H9 (cell line): ENCODE measurements around the gene TMEM30B. TPM values are rescaled to one million over a fixed set of nuclear protein-coding genes. Genes with fewer than 3 reads are reported as not detected.

Experiments
- DNase-seq: peaks from one replicate; pipeline ENCODE4 v3.0.0-alpha.2; 2017
- H2AFZ ChIP-seq: one replicate; pipeline ENCODE4 v1.6.1; 2013; ENCODE audit warnings: mild to moderate bottlenecking, low read length, control low read depth, moderate library complexity
- H2AK5ac ChIP-seq: 2 replicates; pipeline ENCODE4 v1.6.1; 2013; ENCODE audit warnings: low read length, control low read depth, mixed read lengths; ENCODE audit not compliant: insufficient read length
- H2BK120ac ChIP-seq: one replicate; pipeline ENCODE4 v1.6.1; 2013; ENCODE audit warnings: low read depth, mild to moderate bottlenecking, low read length, control low read depth, inconsistent platforms; ENCODE audit not compliant: poor library complexity, severe bottlenecking
- H2BK12ac ChIP-seq: 2 replicates; pipeline ENCODE4 v1.6.1; 2013; ENCODE audit warnings: low read length, control low read depth, mixed read lengths, low read depth; ENCODE audit not compliant: insufficient read length
- H2BK15ac ChIP-seq: 2 replicates; pipeline ENCODE4 v1.6.1; 2013; ENCODE audit warnings: low read depth, low read length, control low read depth
- H2BK20ac ChIP-seq: one replicate; pipeline ENCODE4 v1.6.1; 2013; ENCODE audit warnings: low read depth, mild to moderate bottlenecking, low read length, control low read depth, inconsistent platforms; ENCODE audit not compliant: poor library complexity, severe bottlenecking
- H2BK5ac ChIP-seq: 2 replicates; pipeline ENCODE4 v1.6.1; 2013; ENCODE audit warnings: low read length, control low read depth, mixed read lengths; ENCODE audit not compliant: insufficient read length
- H3K14ac ChIP-seq: 2 replicates; pipeline ENCODE4 v1.6.1; 2013; ENCODE audit warnings: low read length, control low read depth; ENCODE audit not compliant: insufficient read depth
- H3K18ac ChIP-seq: 2 replicates; pipeline ENCODE4 v1.6.1; 2013; ENCODE audit warnings: low read depth, mild to moderate bottlenecking, mixed read lengths, low read length, control low read depth; ENCODE audit not compliant: insufficient read length
- H3K23ac ChIP-seq: 2 replicates; pipeline ENCODE4 v1.6.1; 2013; ENCODE audit warnings: low read length, control low read depth, mixed read lengths, low read depth; ENCODE audit not compliant: insufficient read length
- H3K23me2 ChIP-seq: 2 replicates; pipeline ENCODE4 v1.6.1; 2013; ENCODE audit warnings: low read depth, mild to moderate bottlenecking, mixed read lengths, low read length, control low read depth; ENCODE audit not compliant: insufficient read length, poor library complexity, severe bottlenecking
- H3K27ac ChIP-seq: 2 replicates; pipeline ENCODE4 v1.5.1; 2013; ENCODE audit warnings: low read length, control low read depth, mixed read lengths, low read depth; ENCODE audit not compliant: insufficient read length
- H3K27me3 ChIP-seq: 2 replicates; pipeline ENCODE4 v1.6.1; 2013; ENCODE audit warnings: low read length, control low read depth, inconsistent platforms; ENCODE audit not compliant: insufficient read depth
- H3K4ac ChIP-seq: 2 replicates; pipeline ENCODE4 v1.6.1; 2013; ENCODE audit warnings: low read depth, mild to moderate bottlenecking, control low read depth, inconsistent platforms, low read length, moderate library complexity
- H3K4me1 ChIP-seq: 2 replicates; pipeline ENCODE4 v1.6.1; 2013; ENCODE audit warnings: low read length, control low read depth, inconsistent platforms; ENCODE audit not compliant: insufficient read depth
- H3K4me2 ChIP-seq: 2 replicates; pipeline ENCODE4 v1.6.1; 2013; ENCODE audit warnings: low read length, control low read depth, mixed read lengths; ENCODE audit not compliant: insufficient read length, insufficient read depth
- H3K56ac ChIP-seq: 2 replicates; pipeline ENCODE4 v1.6.1; 2013; ENCODE audit warnings: low read depth, mild to moderate bottlenecking, mixed read lengths, low read length, control low read depth; ENCODE audit not compliant: insufficient read length
- H3K79me1 ChIP-seq: 2 replicates; pipeline ENCODE4 v1.6.1; 2013; ENCODE audit warnings: low read depth, mild to moderate bottlenecking, moderate library complexity, low read length, control low read depth, inconsistent platforms; ENCODE audit not compliant: insufficient read depth, poor library complexity, severe bottlenecking
- H3K79me2 ChIP-seq: 2 replicates; pipeline ENCODE4 v1.6.1; 2013; ENCODE audit warnings: low read length, control low read depth, inconsistent platforms; ENCODE audit not compliant: insufficient read depth
- H3K9ac ChIP-seq: 2 replicates; pipeline ENCODE4 v1.6.1; 2013; ENCODE audit warnings: low read length, control low read depth, mixed read lengths; ENCODE audit not compliant: insufficient read length; ENCODE audit errors: extremely low read depth
- H3K9me3 ChIP-seq: one replicate; pipeline ENCODE4 v1.6.1; 2013; ENCODE audit warnings: low read depth, low read length, inconsistent platforms; ENCODE audit not compliant: control insufficient read depth
- H3T11ph ChIP-seq: one replicate; pipeline ENCODE4 v1.6.1; 2013; ENCODE audit warnings: mild to moderate bottlenecking, low read length, control low read depth, inconsistent platforms
- H4K20me1 ChIP-seq: one replicate; pipeline ENCODE4 v1.6.1; 2013; ENCODE audit not compliant: control insufficient read depth, insufficient read length, insufficient read depth
- H4K5ac ChIP-seq: 2 replicates; pipeline ENCODE4 v1.6.1; 2013; ENCODE audit warnings: low read depth, mild to moderate bottlenecking, mixed read lengths, low read length, control low read depth; ENCODE audit not compliant: insufficient read length
- H4K8ac ChIP-seq: replicated peaks from 2 replicates; pipeline ENCODE4 v1.6.1; 2013; ENCODE audit warnings: low read length, control low read depth, mixed read lengths, low read depth; ENCODE audit not compliant: insufficient read length
- H4K91ac ChIP-seq: 2 replicates; pipeline ENCODE4 v1.6.1; 2013; ENCODE audit warnings: low read depth, mild to moderate bottlenecking, moderate library complexity, mixed read lengths, low read length, control low read depth; ENCODE audit not compliant: insufficient read length
- H3K27ac Mint-ChIP-seq, 3 experiments: 2 replicates in 2 of 3; 3 replicates in 1 of 3; pipeline ENCODE4 v1.8.0; 2020 to 2021; ENCODE audit warnings: mixed read lengths in 3 of 3, mild to moderate bottlenecking in 1 of 3, moderate library complexity in 1 of 3
- H3K27me3 Mint-ChIP-seq: 2 replicates; pipeline ENCODE4 v1.8.0; 2021; ENCODE audit warnings: low read depth, mild to moderate bottlenecking, moderate library complexity, mixed read lengths
- H3K36me3 Mint-ChIP-seq, 3 experiments: 2 replicates in 2 of 3; 3 replicates in 1 of 3; pipeline ENCODE4 v1.8.0; 2020 to 2021; ENCODE audit warnings: low read depth in 3 of 3, mixed read lengths in 3 of 3; ENCODE audit not compliant: insufficient read depth in 1 of 3
- H3K4me1 Mint-ChIP-seq, 2 experiments: 2 replicates each; pipeline ENCODE4 v1.8.0; 2020; ENCODE audit warnings: mixed read lengths in 2 of 2
- H3K4me3 Mint-ChIP-seq, 2 experiments: 2 replicates in 1 of 2; 3 replicates in 1 of 2; pipeline ENCODE4 v1.8.0; 2020 to 2021; ENCODE audit warnings: mild to moderate bottlenecking in 2 of 2, mixed read lengths in 2 of 2, moderate library complexity in 1 of 2
- H3K9me3 Mint-ChIP-seq, 2 experiments: 2 replicates in 1 of 2; 3 replicates in 1 of 2; pipeline ENCODE4 v1.8.0; 2020; ENCODE audit warnings: mild to moderate bottlenecking in 2 of 2, mixed read lengths in 2 of 2, moderate library complexity in 1 of 2
- WGBS: extraction: QIAGEN DNeasy Blood & Tissue Kit; methylation state at CpG from one replicate; pipeline ENCODE4 v1.1.7; 2013; ENCODE audit warnings: missing lambda C conversion rate, low lambda C conversion rate, mixed read lengths; ENCODE audit not compliant: insufficient read length; ENCODE audit errors: extremely low coverage; 5-methylcytosine and 5-hydroxymethylcytosine counted together
- total RNA-seq: library from RNA; stranded (reverse); gene quantifications from 2 replicates; pipeline ENCODE4 v1.2.1, GENCODE V29; 2021
- TF ChIP-seq, protein P1 (sequence below): fragments of 200-600 bp; sonication (generic); conservative IDR thresholded peaks from 3 replicates; pipeline ENCODE4 v1.8.0; 2021; ENCODE audit warnings: antibody characterized with exemption, mild to moderate bottlenecking

The TMEM30B gene
- total RNA-seq, 1 experiment from 2014 or later = 12.2 TPM

DNA sequence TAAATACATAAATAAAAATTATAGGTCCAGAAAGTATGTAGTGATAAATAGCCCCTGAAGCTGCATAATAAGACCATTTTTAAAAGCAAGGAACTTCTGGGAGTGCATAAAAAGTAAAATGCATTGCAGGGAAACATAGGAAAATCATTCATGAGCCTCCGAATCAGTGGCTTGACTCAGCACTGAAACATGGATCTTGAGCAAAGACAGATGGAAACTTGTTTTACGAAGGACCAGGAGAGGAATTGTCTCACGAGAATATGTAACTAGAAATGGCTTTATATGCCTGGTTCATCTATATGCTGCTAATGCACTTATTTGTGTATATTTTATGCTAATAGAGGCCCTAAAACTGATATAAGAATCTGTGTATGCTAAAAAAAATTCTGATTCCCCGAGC lies 14.7 kb downstream of the TMEM30B start:
- Mint-ChIP-seq H3K36me3 (no peaks in the 10 kb centered on the region), H3K4me3 (no peak overlapping the region), H3K27ac (no peak overlapping the region), H3K9me3 (no peaks in the 10 kb centered on the region), H3K27me3 (peaks cover 27% of the 10 kb centered on the region), H3K4me1 (peaks cover 0 to 3% of the 10 kb centered on the region in 2 experiments; a peak in 1 of 4 replicates)
- Histone ChIP-seq H3K9ac (no peak overlapping the region), H2AK5ac (no peak overlapping the region), H3T11ph (no peak overlapping the region), H2BK120ac (no peak overlapping the region), H4K20me1 (no peaks in the 10 kb centered on the region), H3K79me1 (no peaks in the 10 kb centered on the region), H2BK15ac (no peak overlapping the region), H2BK5ac (no peak overlapping the region), H3K4me2 (no peak overlapping the region), H3K4ac (no peak overlapping the region), H4K5ac (no peak overlapping the region), H4K8ac (no peak overlapping the region), H2AFZ (no peak overlapping the region), H2BK12ac (no peak overlapping the region), H3K27ac (no peak overlapping the region), H3K4me1 (no peaks in the 10 kb centered on the region), H3K56ac (no peak overlapping the region), H3K9me3 (no peaks in the 10 kb centered on the region), H3K23me2 (no peaks in the 10 kb centered on the region), H3K27me3 (no peaks in the 10 kb centered on the region; the same call in 1 of the 2 replicates), H3K79me2 (no peaks in the 10 kb centered on the region), H3K14ac (no peak overlapping the region), H4K91ac (no peak overlapping the region), H3K18ac (no peak overlapping the region), H3K23ac (no peak overlapping the region), H2BK20ac (no peak overlapping the region)
- no CpG with 5 or more reads among the region's 4 CpGs for WGBS
- TF ChIP-seq, protein P1, sequence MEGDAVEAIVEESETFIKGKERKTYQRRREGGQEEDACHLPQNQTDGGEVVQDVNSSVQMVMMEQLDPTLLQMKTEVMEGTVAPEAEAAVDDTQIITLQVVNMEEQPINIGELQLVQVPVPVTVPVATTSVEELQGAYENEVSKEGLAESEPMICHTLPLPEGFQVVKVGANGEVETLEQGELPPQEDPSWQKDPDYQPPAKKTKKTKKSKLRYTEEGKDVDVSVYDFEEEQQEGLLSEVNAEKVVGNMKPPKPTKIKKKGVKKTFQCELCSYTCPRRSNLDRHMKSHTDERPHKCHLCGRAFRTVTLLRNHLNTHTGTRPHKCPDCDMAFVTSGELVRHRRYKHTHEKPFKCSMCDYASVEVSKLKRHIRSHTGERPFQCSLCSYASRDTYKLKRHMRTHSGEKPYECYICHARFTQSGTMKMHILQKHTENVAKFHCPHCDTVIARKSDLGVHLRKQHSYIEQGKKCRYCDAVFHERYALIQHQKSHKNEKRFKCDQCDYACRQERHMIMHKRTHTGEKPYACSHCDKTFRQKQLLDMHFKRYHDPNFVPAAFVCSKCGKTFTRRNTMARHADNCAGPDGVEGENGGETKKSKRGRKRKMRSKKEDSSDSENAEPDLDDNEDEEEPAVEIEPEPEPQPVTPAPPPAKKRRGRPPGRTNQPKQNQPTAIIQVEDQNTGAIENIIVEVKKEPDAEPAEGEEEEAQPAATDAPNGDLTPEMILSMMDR = no peak
- no peak for DNase-seq
